Activated T-cell treated with anti-CD3 and anti-CD28 coated beads for 4 hours (primary cell): Measurements from ENCODE around the gene BNIP2.
"Not testable (repeated sequence)": the region's sequence is repeated elsewhere in the genome, so short reads cannot be mapped to it uniquely, and the experiment has no call there.

Source experiments
- DNase-seq: peaks from one replicate; pipeline ENCODE4 v3.0.0-alpha.2; 2020

Gene BNIP2

GRCh38 chr15:59686389-59686788, 2.7 kb downstream of the BNIP2 start:
- DNase-seq: no peak

DNA sequence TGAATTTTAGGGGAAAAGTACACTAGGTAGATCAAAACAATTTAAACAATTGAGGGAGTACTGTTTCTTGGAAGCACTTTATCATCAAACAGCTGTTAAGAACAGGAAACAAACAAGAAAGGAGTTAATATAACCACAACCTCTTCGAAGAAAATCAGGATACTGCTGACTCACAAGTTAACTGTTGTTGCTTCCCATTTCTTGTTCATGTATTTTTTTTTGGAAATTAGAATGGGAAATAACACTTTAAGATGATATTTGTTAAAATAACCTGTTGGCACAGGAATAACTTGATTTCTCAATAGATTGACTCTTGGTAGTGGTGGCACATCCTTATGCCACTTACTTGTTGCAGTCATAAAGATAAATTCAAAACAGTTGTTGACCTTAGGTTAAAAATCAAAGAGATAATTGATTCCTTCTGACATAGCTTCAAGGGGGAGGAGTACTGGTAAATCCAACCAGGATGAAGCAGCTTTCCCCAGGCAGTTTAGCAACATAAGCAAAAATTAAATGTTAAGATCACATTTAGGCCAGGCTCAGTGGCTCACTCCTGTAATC, 3.3 kb downstream of the BNIP2 start:
- DNase-seq: no peak

DNA sequence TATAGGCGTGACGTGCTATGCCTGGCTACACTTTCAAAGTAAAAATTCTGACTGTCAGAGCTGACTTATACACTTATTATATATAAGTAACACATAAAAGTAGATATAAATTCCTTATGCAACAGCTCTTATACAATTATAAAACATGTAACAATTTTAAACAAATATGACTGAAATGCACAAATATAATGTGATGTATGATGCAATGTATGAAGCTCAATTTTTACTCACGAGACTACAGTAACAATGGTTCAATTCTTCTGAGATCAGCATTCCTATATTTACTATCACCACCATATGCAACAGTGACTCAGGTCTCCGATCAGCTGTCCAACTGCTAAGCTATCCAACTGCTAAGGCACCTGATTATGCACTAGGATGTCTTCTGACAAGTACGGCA, 8.2 kb downstream of the BNIP2 start:
- no peak for DNase-seq

DNA sequence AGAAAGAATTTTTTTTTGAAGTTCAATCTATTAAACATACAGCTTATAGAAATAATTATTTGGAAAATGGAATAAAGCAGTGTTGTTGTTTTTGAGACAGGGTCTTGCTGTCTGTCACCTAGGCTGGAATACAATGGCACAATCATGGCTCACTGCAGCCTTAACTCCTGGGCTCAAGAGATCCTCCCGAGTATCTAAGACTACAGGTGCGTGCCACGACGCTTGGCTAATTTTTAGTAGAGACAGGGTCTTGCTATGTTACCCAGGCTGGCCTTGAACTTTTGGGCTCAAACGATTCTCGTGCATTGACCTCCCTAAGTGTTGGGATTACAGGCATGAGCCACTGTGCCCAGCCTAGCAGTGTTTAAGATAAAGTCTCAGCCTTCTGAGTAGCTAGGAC, 8.8 kb downstream of the BNIP2 start:
- no peak for DNase-seq

GRCh38 chr15:59678620-59679019, 10.5 kb downstream of the BNIP2 start:
- no peak for DNase-seq

GRCh38 chr15:59678172-59678571, 10.9 kb downstream of the BNIP2 start:
- no peak for DNase-seq

DNA sequence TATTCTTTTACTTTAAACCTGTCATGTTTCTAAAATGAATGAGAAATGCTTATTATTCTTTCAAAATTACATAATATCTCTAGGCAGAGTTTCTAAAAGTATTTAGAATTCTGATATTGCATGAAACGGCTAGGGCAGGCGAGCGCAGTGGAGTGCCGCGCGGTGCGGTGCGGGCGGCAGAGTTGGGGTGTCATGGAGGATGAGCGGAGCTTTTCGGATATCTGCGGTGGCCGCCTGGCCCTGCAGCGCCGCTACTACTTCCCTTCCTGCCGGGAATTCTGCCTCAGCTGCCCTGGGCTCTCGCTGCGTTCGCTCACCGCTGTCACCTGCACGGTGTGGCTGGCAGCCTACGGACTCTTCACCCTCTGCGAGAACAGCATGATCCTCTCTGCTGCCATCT, 12.6 kb downstream of the BNIP2 start:
- no peak for DNase-seq

DNA sequence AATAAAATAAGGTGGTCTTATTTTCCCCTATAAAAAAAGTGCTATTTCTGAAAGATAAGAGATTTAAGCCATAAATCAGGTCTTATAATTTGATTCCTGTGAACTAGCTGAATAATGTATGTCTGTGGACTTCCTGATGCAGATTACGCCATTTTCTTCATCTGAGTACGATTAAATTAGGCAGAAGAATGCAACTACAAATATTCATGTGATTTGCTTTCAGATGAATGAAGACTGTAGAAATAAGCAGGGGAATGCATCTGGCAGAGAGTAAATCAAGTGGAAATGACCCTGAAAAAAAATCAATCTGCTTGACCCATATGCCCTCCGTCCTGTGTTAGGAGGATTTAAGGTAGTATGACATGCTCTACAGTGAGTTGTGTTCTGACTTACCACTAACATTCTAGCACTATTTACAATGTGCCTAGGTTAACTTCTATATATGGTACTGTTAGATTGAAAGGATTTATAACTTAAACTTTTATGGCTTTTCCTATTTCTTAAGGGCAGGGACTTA, 14.7 kb downstream of the BNIP2 start:
- DNase-seq: no peak

DNA sequence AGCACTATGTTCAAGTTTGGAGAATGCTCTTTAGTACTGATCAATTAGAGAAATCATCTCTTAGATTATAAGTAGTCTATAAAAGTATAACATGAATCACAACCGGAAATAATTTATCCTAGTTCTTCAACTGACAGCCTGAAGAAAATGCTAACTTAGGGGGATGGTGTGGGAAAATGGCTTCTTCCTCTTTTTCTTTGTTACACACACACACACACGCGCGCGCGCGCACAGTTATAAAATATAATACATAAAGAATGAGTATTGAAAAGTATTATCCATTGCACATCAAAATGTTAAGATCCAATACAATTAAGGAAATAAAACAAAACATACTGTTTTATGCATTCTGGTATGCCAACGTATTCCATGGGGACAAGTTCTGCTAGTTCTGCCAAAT, 20.6 kb downstream of the BNIP2 start:
- no peak for DNase-seq

- DNase-seq: no peak
These were observed 26.9 kb downstream of the BNIP2 start for GRCh38 chr15:59662260-59662659.

- DNase-seq: no peak
These were observed 29.8 kb downstream of the BNIP2 start for GRCh38 chr15:59659366-59659765.

DNA sequence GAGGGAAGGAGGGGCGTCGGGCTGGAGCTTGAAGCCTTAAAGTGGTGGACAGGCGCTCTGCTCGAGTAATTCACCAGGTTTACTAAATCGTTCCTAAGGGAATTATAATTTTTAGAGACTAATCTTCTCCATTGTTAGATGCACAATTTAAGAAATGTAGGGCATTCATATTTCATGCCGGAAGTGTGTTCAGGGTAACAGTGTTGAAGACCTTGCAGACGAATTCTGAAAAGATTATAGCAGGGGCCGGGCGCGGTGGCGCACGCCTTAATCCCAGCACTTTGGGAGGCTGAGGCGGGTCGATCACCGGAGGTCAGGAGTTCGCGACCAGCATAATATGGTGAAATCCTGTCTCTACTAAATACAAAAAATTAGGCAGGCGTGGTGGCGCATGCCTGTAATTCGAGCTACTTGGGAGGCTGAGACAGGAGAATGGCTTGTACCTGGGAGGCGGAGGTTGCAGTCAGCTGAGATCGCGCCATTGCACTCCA, 31.4 kb downstream of the BNIP2 start:
- no peak for DNase-seq

- DNase-seq: peak; percentile 82
These were observed 32.1 kb downstream of the BNIP2 start, which contains the start of gene GTF2A2 for GRCh38 chr15:59656897-59657634. Gene GTF2A2 (minus strand): TSS chr15:59657515. CDS start chr15:59652277, 5,238 bp downstream.

GRCh38 chr15:59654046-59654445, 35.1 kb downstream of the BNIP2 start:
- no peak for DNase-seq

GRCh38 chr15:59649603-59650002, 39.5 kb downstream of the BNIP2 start:
- DNase-seq: no peak

DNA sequence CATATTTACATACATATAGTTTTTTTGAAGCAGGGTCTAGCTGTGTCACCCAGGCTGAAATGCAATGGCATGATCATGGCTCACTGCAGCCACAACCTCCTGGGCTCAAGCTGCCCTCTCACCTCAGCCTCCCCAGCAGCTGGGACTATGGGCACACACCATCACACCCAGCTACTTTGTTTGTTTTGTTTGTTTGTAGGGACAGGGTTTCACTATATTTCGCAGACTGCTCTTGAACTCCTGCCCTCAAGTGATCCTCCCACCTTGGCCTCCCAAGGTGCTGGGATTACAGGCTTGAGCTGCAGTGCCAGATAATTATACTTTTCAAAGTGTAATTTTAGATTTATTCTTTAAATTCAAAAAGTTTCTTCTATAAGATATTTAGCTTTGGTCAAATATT, 42.0 kb downstream of the BNIP2 start:
- no peak for DNase-seq

DNA sequence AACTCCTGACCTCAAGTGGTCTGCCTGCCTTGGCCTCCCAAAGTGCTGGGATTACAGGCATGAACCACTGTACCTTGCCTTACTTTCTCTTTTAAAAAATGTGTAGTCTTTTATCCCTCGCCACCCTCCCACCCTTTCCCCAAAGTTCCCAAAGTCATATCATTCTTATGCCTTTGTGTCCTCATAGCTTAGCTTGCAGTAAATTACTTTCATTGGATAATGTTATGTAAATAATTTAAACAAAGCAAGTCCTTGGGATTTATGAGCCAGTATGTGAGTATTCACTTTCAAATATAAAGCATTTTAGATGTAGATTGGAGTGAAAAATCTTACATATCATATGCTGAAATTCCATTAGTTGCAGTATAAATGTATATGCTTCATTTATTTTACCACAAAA, 42.8 kb downstream of the BNIP2 start:
- no peak for DNase-seq

- DNase-seq: not testable (repeated sequence)
These were observed 43.3 kb downstream of the BNIP2 start for GRCh38 chr15:59645812-59646211.

GRCh38 chr15:59644756-59645155, 44.4 kb downstream of the BNIP2 start:
- DNase-seq: no peak

- DNase-seq: no peak
These were observed 46.8 kb downstream of the BNIP2 start for GRCh38 chr15:59642351-59642750.

GRCh38 chr15:59637507-59637906, 51.6 kb downstream of the BNIP2 start:
- not testable (repeated sequence) for DNase-seq

DNA sequence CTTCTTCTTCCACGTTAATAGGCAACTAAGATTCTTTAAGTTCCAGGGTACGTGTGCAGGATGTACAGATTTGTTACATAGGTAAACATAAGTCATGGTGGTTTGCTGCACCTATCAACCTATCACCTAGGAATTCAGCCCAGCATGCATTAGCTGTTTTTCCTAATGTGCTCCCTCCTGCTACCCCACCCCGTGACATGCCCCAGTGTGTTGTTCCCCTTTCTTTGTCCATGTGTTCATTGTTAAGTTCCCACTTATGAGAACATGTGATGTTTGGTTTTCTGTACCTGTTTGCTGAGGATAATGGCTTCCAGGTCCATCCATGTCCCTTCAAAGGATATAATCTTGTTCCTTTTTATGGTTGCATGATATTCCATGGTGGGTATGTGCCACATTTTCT, 52.9 kb downstream of the BNIP2 start:
- DNase-seq: no peak

- DNase-seq: no peak
These were observed 56.4 kb downstream of the BNIP2 start for GRCh38 chr15:59632714-59633113.

DNA sequence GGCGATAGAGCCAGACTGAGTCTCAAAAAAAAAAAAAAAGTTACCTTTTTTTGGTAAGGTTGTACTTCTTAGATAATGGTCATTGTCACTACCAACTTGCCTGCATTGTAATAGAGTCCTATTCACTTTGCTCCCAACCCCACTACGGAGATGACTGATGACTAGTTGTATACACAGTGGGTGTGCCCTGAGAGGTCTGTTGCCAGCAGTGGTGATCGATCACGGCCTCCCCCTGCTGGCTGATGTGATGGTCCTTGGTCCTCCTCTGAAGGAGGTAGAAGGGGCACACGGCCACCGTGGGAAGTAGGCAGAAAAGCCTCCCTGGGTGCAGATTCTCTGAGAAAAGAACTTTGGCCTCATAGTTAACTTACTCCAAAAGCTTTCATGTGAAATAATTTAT, 66.8 kb downstream of the BNIP2 start:
- DNase-seq: peak; percentile 11
